K562 (cell line): ENCODE data around the gene KCTD21. TPM values are rescaled to one million over a fixed set of nuclear protein-coding genes. Genes with fewer than 3 reads are reported as not detected.

ENCODE experiments used
- ATAC-seq: fragments of 200-7000 bp; cut with Tn5 transposase; 3 replicates; pipeline ENCODE4 v1.9.1; 2020; ENCODE audit warnings: moderate library complexity
- BruUV-seq: library from RNA; stranded (reverse); fragments of 400-500 nt; replicated peaks from 2 replicates; lab custom pipeline; 2021; lab: Mats Ljungman, UMichigan
- CTCF ChIA-PET: fragments of 300-600 bp; formaldehyde crosslinking; extraction: SDS; loops from one replicate; lab custom pipeline; 2021; ENCODE audit warnings: low intra/inter-chr PET ratio; lab: Yijun Ruan, JAX
- POLR2A ChIA-PET: fragments of 300-600, 350-650 bp; sonication (Branson Sonifier 250); formaldehyde crosslinking; extraction: SDS; loops from one replicate; lab custom pipeline; 2021; ENCODE audit warnings: antibody characterized with exemption, inconsistent platforms; lab: Yijun Ruan, JAX
- DNase-seq, 4 experiments: peaks; one replicate each; pipeline versions ENCODE4 v3.0.0 to v3.0.0-alpha.2; 2011 to 2018; ENCODE audit warnings: low spot score in 3 of 4, mixed read lengths in 3 of 4; ENCODE audit errors: extremely low read depth in 1 of 4
- FAIRE-seq: peaks from 2 replicates; lab custom pipeline; 2011; peaks lifted over from hg19 to GRCh38; lab: Jason Lieb, UNC
- H2AFZ ChIP-seq: 2 replicates; pipeline ENCODE4 v1.6.0; 2011; ENCODE audit warnings: low read depth, low read length, control low read depth, inconsistent platforms
- H3K27ac ChIP-seq: fragments of 200-600 bp; 3 replicates; pipeline ENCODE4 v1.8.0; 2011; ENCODE audit warnings: low read depth, mild to moderate bottlenecking, control low read depth, inconsistent platforms, low read length, moderate library complexity, mixed read lengths; ENCODE audit errors: extremely low read depth
- H3K27me3 ChIP-seq, 2 experiments: fragments of 300-600 bp in 1 of 2; 2 replicates in 1 of 2; 3 replicates in 1 of 2; pipeline versions ENCODE4 v1.6.0 to v1.8.0; 2011; ENCODE audit warnings: inconsistent platforms in 2 of 2, low read length in 2 of 2, mild to moderate bottlenecking in 1 of 2, mixed read lengths in 1 of 2, moderate library complexity in 1 of 2; ENCODE audit not compliant: control insufficient read depth in 2 of 2, insufficient read depth in 2 of 2
- H3K36me3 ChIP-seq: fragments of 300-600 bp; 3 replicates; pipeline ENCODE4 v1.8.0; 2011; ENCODE audit warnings: mild to moderate bottlenecking, low read length, inconsistent platforms; ENCODE audit not compliant: control insufficient read depth, insufficient read depth
- H3K4me1 ChIP-seq, 2 experiments: fragments of 200-600 bp in 1 of 2; replicated peaks in 1 of 2; 2 replicates in 1 of 2; 3 replicates in 1 of 2; pipeline versions ENCODE4 v1.5.1 to v1.8.0; 2011; ENCODE audit warnings: inconsistent platforms in 2 of 2, low read length in 2 of 2, mild to moderate bottlenecking in 1 of 2, mixed read lengths in 1 of 2, moderate library complexity in 1 of 2; ENCODE audit not compliant: control insufficient read depth in 2 of 2, insufficient read depth in 2 of 2
- H3K4me2 ChIP-seq: 2 replicates; pipeline ENCODE4 v1.6.1; 2011; ENCODE audit warnings: low read length, control low read depth, inconsistent platforms, mixed read lengths; ENCODE audit not compliant: insufficient read depth
- H3K4me3 ChIP-seq: fragments of 200-600 bp; sonication (generic), shearing (Covaris generic); 2 replicates; pipeline ENCODE4 v1.5.1; 2016; ENCODE audit warnings: control low read depth, inconsistent platforms
- H3K79me2 ChIP-seq: fragments of 200-600 bp; 3 replicates; pipeline ENCODE4 v1.8.0; 2011; ENCODE audit warnings: low read length, inconsistent platforms; ENCODE audit not compliant: control insufficient read depth, insufficient read depth
- H3K9ac ChIP-seq, 2 experiments: 2 replicates each; pipeline versions ENCODE4 v1.6.0 to v1.6.1; 2011; ENCODE audit warnings: low read depth in 2 of 2, low read length in 2 of 2, control low read depth in 1 of 2, inconsistent platforms in 1 of 2, mild to moderate bottlenecking in 1 of 2, mixed read lengths in 1 of 2; ENCODE audit not compliant: insufficient read depth in 1 of 2
- H3K9me1 ChIP-seq: one replicate; pipeline ENCODE4 v1.6.0; 2011; ENCODE audit warnings: inconsistent platforms, mild to moderate bottlenecking, low read length, moderate library complexity; ENCODE audit not compliant: control insufficient read depth, insufficient read depth
- H3K9me3 ChIP-seq: replicated peaks from 2 replicates; pipeline ENCODE4 v1.5.1; 2011; ENCODE audit warnings: low read depth, low read length, inconsistent platforms; ENCODE audit not compliant: control insufficient read depth, insufficient read depth
- H4K20me1 ChIP-seq: replicated peaks from 2 replicates; pipeline ENCODE4 v1.6.1; 2011; ENCODE audit warnings: low read length, inconsistent platforms, mixed read lengths; ENCODE audit not compliant: control insufficient read depth, insufficient read depth
- ADNP ChIP-seq: fragments of 200-800 bp; sonication (Bioruptor generic); IDR thresholded peaks from 2 replicates; pipeline ENCODE4 v1.6.1; 2016; ENCODE audit warnings: missing genetic modification characterization, missing compliant biosample characterization
- FOS ChIP-seq: IDR thresholded peaks from 3 replicates; pipeline ENCODE4 v1.6.1; 2011; ENCODE audit not compliant: insufficient read length; ENCODE audit errors: extremely low read depth
- PRMT5 ChIP-seq: sonication (generic); formaldehyde crosslinking; IDR thresholded peaks from 2 replicates; pipeline ENCODE4 v1.5.0; 2020; ENCODE audit warnings: missing genetic modification reagents
- RFX1 ChIP-seq: fragments of 450-650 bp; IDR thresholded peaks from 2 replicates; pipeline ENCODE4 v1.6.1; 2016; ENCODE audit warnings: mild to moderate bottlenecking, moderate library complexity
- RFX7 ChIP-seq: fragments of 250-450 bp; sonication (Bioruptor Pico); IDR thresholded peaks from 2 replicates; pipeline ENCODE4 v1.5.1; 2021; ENCODE audit warnings: mild to moderate bottlenecking
- SETDB1 ChIP-seq: IDR thresholded peaks from one replicate; pipeline ENCODE4 v1.6.1; 2012; ENCODE audit warnings: low read length, control low read depth, inconsistent platforms
- U2AF2 ChIP-seq: fragments of 200-400 bp; formaldehyde crosslinking; optimal IDR thresholded peaks from 2 replicates; pipeline ENCODE3; 2017; ENCODE audit warnings: low read depth, mild to moderate bottlenecking, low read length
- XRCC5 ChIP-seq: fragments of 200-400 bp; formaldehyde crosslinking; IDR thresholded peaks from 2 replicates; pipeline ENCODE4 v1.6.1; 2017; ENCODE audit warnings: low read depth, mild to moderate bottlenecking, low read length
- ZNF124 ChIP-seq: sonication (generic); formaldehyde crosslinking; IDR thresholded peaks from 2 replicates; pipeline ENCODE4 v1.8.1; 2022; ENCODE audit warnings: missing genetic modification reagents
- WGBS: fragments of 100-300 bp; shearing (Covaris generic); methylation state at CpG from one replicate; pipeline ENCODE4 v1.1.6; 2016; ENCODE audit warnings: low coverage, mixed read lengths; ENCODE audit not compliant: insufficient coverage; ENCODE audit errors: missing lambda C conversion rate; 5-methylcytosine and 5-hydroxymethylcytosine counted together
- in situ Hi-C: fragments of 300-500 bp; cut with MboI; formaldehyde crosslinking; loops from 4 replicates; pipeline ENCODE4 v1.15.0; 2018; ENCODE audit warnings: inconsistent platforms, mixed read lengths
- intact Hi-C: fragments of 100-400 bp; cut with micrococcal nuclease; formaldehyde crosslinking; loops from 2 replicates; pipeline ENCODE4 v1.14.2; 2022
- polyA plus RNA-seq, 8 experiments: library from polyadenylated mRNA; depleted of rRNA in 4 of 8; stranded (reverse) in 5 of 8; unstranded in 3 of 8; fragments of >200 nt; fragmentation: Nextera tagmentation in 2 of 8; fragmentation: Illumina TruSeq in 1 of 8; extraction: Ambion mirVana in 2 of 8; extraction: Trizol in 1 of 8; gene quantifications; 2 replicates each; pipeline versions ENCODE4 v1.2.1 to v1.2.3, GENCODE V29; 2011 to 2014; ENCODE audit warnings: inconsistent platforms in 1 of 8, missing spikeins in 1 of 8
- total RNA-seq, 7 experiments: library from RNA; depleted of rRNA in 6 of 7; stranded (reverse); fragments of >200 nt in 6 of 7; fragmentation: Illumina TruSeq in 2 of 7; extraction: Trizol in 2 of 7; gene quantifications; 2 replicates each; pipeline versions ENCODE4 v1.2.1 to v1.2.3, GENCODE V29; 2011 to 2021; ENCODE audit warnings: low replicate concordance in 1 of 7
- TF ChIP-seq, protein P1 (sequence below): IDR thresholded peaks from 2 replicates; pipeline ENCODE4 v1.6.1; 2016; ENCODE audit warnings: missing genetic modification characterization, missing compliant biosample characterization

Gene KCTD21
- total and polyA plus RNA-seq, 9 of the 15 experiments (the other 6 are each of a cell fraction or from before 2014, with no cell fraction given): 0.34 to 5.4 (median 1.9) TPM

- peak; percentile 42; the same call in 1 of the 2 replicates for TF ChIP-seq ADNP (tag)
- TF ChIP-seq RFX1: no peak
- TF ChIP-seq, all 486 proteins: peak for 7
These were observed 7.6 kb upstream of the KCTD21 start (continued) for GRCh38 chr11:78195917-78196560.

DNA sequence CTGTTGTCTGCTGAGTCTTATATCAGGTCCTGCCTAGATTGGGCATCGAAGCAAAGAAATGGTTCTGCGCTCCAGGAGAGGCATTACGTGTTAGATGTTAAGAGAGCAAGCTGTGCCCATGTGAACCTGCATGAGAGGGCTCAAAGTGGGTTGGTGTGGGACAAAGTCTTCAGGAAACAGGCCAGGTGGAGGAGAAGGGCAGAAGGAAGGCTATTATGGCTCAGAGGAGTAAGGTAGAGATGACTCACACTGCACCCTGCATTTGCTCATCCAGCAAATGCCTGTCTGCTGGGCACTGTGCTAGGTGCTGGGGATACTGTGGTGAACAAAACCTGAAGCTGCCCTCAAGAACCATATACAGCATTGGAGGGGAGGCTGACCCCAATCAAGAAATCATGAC lies 6.1 kb upstream of the KCTD21 start:
- Histone ChIP-seq H3K4me2 (no peak overlapping the region), H3K36me3 (no peaks in the 10 kb centered on the region), H3K27ac (no peak overlapping the region), H3K79me2 (peaks cover under 1% of the 10 kb centered on the region; the same call in 2 of the 3 replicates), H4K20me1 (0 out of 2 replicates have a peak, but pooled peaks cover 6% of the 10 kb centered on the region), H3K9me1 (no peaks in the 10 kb centered on the region), H3K4me3 (no peak overlapping the region), H2AFZ (no peak overlapping the region), H3K9me3 (no peaks in the 10 kb centered on the region), H3K4me1 (peaks cover 29 to 34% of the 10 kb centered on the region in 2 experiments), H3K27me3 (no peaks in the 10 kb centered on the region), H3K9ac (no peak overlapping the region)
- intact Hi-C loops (no loop called here), in situ Hi-C loops (no loop called here)
- CTCF ChIA-PET: no interaction called here
- FAIRE-seq: peak; percentile 23
- TF ChIP-seq SETDB1 (no peak), RFX7 (CRISPR knock-in tag) (no peak), FOS (no peak), ZNF124 (CRISPR knock-in tag) (no peak), XRCC5 (no peak), U2AF2 (no peak), PRMT5 (no peak)
- TF ChIP-seq, protein P1, sequence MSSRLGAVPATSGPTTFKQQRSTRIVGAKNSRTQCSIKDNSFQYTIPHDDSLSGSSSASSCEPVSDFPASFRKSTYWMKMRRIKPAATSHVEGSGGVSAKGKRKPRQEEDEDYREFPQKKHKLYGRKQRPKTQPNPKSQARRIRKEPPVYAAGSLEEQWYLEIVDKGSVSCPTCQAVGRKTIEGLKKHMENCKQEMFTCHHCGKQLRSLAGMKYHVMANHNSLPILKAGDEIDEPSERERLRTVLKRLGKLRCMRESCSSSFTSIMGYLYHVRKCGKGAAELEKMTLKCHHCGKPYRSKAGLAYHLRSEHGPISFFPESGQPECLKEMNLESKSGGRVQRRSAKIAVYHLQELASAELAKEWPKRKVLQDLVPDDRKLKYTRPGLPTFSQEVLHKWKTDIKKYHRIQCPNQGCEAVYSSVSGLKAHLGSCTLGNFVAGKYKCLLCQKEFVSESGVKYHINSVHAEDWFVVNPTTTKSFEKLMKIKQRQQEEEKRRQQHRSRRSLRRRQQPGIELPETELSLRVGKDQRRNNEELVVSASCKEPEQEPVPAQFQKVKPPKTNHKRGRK (tag): no peak
- BruUV-seq: no TSS peak
- 75% methylated on average over 3 of the region's 3 CpGs for WGBS
- DNase-seq: no peak
- POLR2A ChIA-PET: interaction anchor here (0.6 kb wide), 1 partner anchor 9 kb away, joined by 3 read pairs; no protein-coding TSS in a partner anchor
- no peak for ATAC-seq
